ENCODE data around the gene FAM120A. TPM values are rescaled to one million over a fixed set of nuclear protein-coding genes. Genes with fewer than 3 reads are reported as not detected.

FAM120A gene
- total RNA-seq, 3 donors from 2014 or later: 168 to 215 (median 209) TPM

DNA sequence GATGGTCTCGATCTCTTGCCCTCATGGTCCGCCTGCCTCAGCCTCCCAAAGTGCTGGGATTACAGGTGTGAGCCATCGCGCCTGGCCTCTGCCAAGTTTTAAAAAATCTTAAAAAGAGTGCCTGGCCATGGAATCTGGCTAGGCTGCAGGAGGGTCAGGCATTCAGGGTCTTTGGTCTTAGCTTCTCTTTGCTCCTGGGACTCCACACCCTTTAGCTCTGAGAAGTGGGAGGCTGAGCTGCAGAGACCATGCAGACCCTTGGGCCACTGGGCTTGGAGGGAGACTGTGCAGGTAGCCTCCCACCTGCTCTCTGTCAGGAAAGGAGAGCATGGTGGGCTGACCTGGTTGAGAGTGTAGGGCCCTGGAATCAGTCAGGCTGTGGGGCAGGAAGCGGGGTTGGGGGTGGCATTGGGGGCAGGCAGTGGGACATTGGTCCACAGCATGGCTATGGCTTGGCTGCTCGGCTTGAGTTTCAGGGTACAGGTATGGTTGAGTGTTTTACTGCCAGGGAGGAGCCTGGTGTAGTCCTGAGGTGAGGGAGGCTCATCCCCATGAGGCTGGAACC lies 145.7 kb downstream of the FAM120A start:
- H3K4me3 ChIP-seq: no peak overlapping the region
- TF ChIP-seq, protein P1, sequence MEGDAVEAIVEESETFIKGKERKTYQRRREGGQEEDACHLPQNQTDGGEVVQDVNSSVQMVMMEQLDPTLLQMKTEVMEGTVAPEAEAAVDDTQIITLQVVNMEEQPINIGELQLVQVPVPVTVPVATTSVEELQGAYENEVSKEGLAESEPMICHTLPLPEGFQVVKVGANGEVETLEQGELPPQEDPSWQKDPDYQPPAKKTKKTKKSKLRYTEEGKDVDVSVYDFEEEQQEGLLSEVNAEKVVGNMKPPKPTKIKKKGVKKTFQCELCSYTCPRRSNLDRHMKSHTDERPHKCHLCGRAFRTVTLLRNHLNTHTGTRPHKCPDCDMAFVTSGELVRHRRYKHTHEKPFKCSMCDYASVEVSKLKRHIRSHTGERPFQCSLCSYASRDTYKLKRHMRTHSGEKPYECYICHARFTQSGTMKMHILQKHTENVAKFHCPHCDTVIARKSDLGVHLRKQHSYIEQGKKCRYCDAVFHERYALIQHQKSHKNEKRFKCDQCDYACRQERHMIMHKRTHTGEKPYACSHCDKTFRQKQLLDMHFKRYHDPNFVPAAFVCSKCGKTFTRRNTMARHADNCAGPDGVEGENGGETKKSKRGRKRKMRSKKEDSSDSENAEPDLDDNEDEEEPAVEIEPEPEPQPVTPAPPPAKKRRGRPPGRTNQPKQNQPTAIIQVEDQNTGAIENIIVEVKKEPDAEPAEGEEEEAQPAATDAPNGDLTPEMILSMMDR (IDR thresholded peaks at IDR 0.05): no peak
- H3K36me3 ChIP-seq (ENCODE audit: low read depth): no peaks in the 10 kb centered on the region
- intact Hi-C loops (cut with DNase I, micrococcal nuclease): no loop called here
- ATAC-seq: no peak
- H3K4me1 ChIP-seq (ENCODE audit: low read depth): peaks cover 43% of the 10 kb centered on the region
- no peak for DNase-seq
- no peaks in the 10 kb centered on the region for H3K9me3 ChIP-seq

DNA sequence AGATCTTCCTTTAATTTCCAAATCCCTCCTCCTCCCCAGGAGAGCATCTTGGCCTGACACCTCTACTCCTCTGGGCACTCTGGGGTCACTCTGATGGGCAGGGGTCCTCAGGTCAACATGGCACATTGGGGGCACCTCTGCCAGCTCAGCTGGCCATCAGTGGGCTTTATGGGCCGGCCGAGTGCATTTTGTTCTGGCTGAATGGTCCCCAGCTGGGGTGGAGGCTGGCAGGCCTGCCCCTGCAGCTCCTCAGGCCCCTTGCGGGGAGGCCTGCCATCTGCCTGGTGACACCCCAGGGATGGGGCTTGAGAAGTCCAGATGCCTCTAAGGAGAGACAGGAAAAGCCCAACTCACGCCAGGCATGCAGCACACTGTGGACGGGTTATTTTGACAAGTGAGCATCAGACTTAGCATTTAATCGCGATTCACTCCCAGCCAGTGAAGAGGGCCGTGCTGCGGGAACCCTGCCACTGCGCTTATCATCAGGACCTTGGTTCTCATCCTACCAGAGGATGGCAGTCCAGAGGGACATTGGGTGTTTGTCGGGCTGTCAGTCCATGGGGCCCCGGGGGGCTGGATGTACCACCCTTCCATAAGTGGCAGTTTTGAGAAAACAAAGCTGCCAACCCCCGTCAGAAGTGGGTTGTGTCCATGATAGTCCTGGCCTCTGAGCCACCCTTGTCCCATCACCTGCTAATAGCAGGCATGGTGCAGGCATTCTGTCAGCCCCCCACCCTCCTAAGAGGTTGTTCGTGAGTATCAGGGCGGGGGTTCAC lies 146.6 kb downstream of the FAM120A start:
- H3K4me1 ChIP-seq (ENCODE audit: low read depth): peaks cover 42% of the 10 kb centered on the region
- DNase-seq (peak in 2 of 3 donors; percentile 31 to 39), ATAC-seq (no peak)
- TF ChIP-seq, protein P1 (IDR thresholded peaks at IDR 0.05): no peak
- no peaks in the 10 kb centered on the region for H3K36me3 ChIP-seq (ENCODE audit: low read depth)
- H3K9me3 ChIP-seq: no peaks in the 10 kb centered on the region
- H3K4me3 ChIP-seq: no peak overlapping the region
- intact Hi-C loops (cut with DNase I, micrococcal nuclease): no loop called here

DNA sequence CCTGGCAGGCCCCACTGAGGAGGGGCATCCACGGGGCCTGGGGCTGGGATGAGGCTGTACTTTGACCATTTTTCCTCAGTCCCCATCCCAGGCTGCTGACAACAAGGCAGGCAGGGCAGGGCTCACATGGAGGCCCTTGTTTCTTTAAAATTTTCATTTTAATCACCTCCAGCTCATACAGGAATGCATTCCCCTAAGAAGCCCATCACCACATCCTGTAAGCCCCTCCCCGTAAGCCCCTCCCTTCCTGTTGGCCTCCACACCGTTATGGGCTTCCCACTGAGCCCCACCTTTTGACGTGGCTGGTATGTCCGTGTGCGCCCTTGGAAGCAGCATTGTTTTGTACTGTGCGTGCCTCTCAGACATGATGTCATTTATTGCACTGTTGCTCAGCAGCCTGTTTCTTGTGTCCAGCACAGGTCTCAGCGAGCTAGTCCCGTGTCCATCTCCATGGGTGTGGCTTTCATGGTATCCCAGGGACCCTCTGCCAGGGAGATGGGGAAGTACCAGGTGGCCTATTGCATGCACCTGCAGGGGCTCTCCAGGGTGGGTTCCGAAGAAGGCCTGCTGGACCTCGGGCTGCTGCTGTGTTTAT lies 147.3 kb downstream of the FAM120A start:
- no peaks in the 10 kb centered on the region for H3K9me3 ChIP-seq
- ATAC-seq (peak; percentile 63), DNase-seq (peak in 1 of 3 donors; percentile 47)
- peaks cover 37% of the 10 kb centered on the region for H3K4me1 ChIP-seq (ENCODE audit: low read depth)
- H3K36me3 ChIP-seq (ENCODE audit: low read depth): no peaks in the 10 kb centered on the region
- TF ChIP-seq, protein P1 (IDR thresholded peaks at IDR 0.05): no peak
- H3K4me3 ChIP-seq: no peak overlapping the region
- intact Hi-C loops (cut with DNase I, micrococcal nuclease): no loop called here

DNA sequence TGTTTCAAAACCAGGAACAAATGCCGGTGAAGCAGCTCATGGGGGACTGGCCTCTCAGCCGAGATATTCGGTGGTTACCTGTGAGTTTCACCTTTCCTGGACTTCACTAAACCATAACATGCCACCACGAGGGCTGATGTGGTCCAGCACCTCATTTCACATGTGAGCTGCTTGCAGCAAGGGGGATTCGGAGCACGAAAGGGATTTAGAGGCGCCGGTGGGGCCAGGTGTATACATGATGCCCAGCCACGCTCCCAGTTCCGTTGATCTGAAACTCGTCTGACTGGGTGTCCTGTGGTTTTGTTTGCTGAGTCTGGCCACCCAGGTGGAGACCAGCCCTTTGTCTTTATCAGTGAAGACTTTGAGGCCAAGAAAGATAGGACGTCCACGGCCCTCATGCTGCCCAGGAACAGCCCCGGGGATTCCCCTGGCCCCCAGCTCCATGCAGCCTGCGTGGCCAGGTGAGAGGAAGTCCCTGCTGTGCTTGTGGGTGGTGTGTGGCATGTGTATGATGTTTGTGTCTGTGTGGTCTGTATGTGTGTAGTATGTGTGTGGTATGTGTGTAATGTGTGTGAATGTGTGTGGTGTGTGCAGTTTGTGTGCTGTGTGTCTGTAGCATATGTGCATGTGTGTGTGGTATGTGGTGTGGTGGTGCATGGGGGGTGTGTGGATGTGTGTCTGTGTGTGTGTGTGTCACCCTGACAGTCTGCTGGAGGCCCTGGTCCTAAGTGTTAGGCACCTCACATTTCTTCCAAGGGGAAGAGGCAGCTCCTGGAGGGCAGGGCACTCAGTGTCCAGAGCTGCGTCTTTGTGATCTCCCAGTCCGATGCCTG lies 148.3 kb downstream of the FAM120A start:
- Histone ChIP-seq H3K4me3 (no peak overlapping the region), H3K36me3 (ENCODE audit: low read depth) (no peaks in the 10 kb centered on the region), H3K9me3 (no peaks in the 10 kb centered on the region), H3K4me1 (ENCODE audit: low read depth) (peaks cover 28% of the 10 kb centered on the region)
- DNase-seq: peak in 2 of 3 donors; percentile 25 to 45
- intact Hi-C loops (cut with DNase I, micrococcal nuclease): no loop called here
- ATAC-seq: peak; percentile 23
- TF ChIP-seq, protein P1 (IDR thresholded peaks at IDR 0.05): no peak

DNA sequence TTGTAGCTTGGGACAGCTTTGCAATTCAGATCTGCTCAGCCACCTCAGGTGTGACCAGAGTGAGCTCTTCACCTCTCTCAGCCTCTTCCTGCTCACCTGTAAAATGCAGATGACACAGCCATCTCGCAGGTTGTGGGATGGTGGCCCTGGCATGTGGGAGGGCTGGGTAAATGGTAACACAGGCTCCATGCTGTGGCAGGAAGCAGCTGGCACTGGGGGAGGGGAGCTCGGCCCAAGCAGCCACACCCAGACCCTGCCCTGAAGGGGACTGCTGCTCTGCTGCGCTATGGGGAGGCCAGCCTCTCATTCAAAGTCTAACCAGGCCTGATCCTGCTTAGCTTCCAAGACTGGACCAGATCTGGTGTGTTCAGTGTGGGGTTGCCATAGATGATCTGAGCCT lies 149.0 kb downstream of the FAM120A start:
- ATAC-seq: peak; percentile 80

More for the DNA sequence above, 149.0 kb downstream of the FAM120A start:
- intact Hi-C loops (cut with DNase I, micrococcal nuclease): no loop called here
- TF ChIP-seq, protein P1 (IDR thresholded peaks at IDR 0.05): no peak
- H3K4me3 ChIP-seq: no peak overlapping the region
- peaks cover 28% of the 10 kb centered on the region for H3K4me1 ChIP-seq (ENCODE audit: low read depth)
- DNase-seq: peak; percentile 71 to 76 (median 74)
- no peaks in the 10 kb centered on the region for H3K36me3 ChIP-seq (ENCODE audit: low read depth)
- no peaks in the 10 kb centered on the region for H3K9me3 ChIP-seq

Measured in mucosa of descending colon (tissue), 3 donors.